ENCODE results near the gene RASA4B. TPM values are rescaled to one million over a fixed set of nuclear protein-coding genes. Genes with fewer than 3 reads are reported as not detected.
"Not testable (repeated sequence)": the region's sequence is repeated elsewhere in the genome, so short reads cannot be mapped to it uniquely, and the experiment has no call there.

Gene RASA4B
- polyA plus RNA-seq, 1 donor (not counting 4 experiments of a cell fraction or from before 2014, with no cell fraction given), result 0.49 TPM

- H3K4me1 ChIP-seq (ENCODE audit: control insufficient read depth, extremely low read depth, insufficient read depth, low read length), result peaks cover 7% of the 10 kb centered on the region
- FAIRE-seq (no peak), DNase-seq (ENCODE audit: low read depth, low spot score) (no peak)
- H3K27ac ChIP-seq (ENCODE audit: control insufficient read depth, insufficient read depth, low read length), result no peak overlapping the region
- no peaks in the 10 kb centered on the region for H3K27me3 ChIP-seq (ENCODE audit: control insufficient read depth, extremely low read depth, insufficient read depth, low read length)
- H3K79me2 ChIP-seq (ENCODE audit: control insufficient read depth, insufficient read depth, low read length), result no peaks in the 10 kb centered on the region
- H2AFZ ChIP-seq (ENCODE audit: control insufficient read depth, low read length), result no peak overlapping the region
- H3K36me3 ChIP-seq (ENCODE audit: control insufficient read depth in 2 of 2, extremely low read depth in 1 of 2, insufficient read depth in 2 of 2, low read length in 2 of 2), result peaks cover 4 to 14% of the 10 kb centered on the region in 2 experiments
- H3K9me1 ChIP-seq (ENCODE audit: control insufficient read depth, extremely low read depth, insufficient read depth, low read length), result no peaks in the 10 kb centered on the region
- TF ChIP-seq EZH2 (IDR thresholded peaks at IDR 0.05; ENCODE audit: low read length), result no peak
- TF ChIP-seq CTCF (optimal IDR thresholded peaks at IDR 0.05 in 1 of 3, IDR thresholded peaks at IDR 0.05 in 1 of 3, conservative IDR thresholded peaks at IDR 0.05 in 1 of 3; ENCODE audit: extremely low read depth in 1 of 3, insufficient read depth in 2 of 3, low read length in 3 of 3), result no peak
- no peak overlapping the region for H3K4me2 ChIP-seq (ENCODE audit: control insufficient read depth, extremely low read depth, insufficient read depth, low read depth, low read length)
- no peaks in the 10 kb centered on the region for H3K9me3 ChIP-seq (ENCODE audit: control insufficient read depth, low read depth, low read length)
- no peak overlapping the region for H3K4me3 ChIP-seq (ENCODE audit: control insufficient read depth in 2 of 3, extremely low read depth in 1 of 3, insufficient read depth in 2 of 3, low read depth in 1 of 3, low read length in 3 of 3)
- H3K9ac ChIP-seq (ENCODE audit: control insufficient read depth, extremely low read depth, insufficient read depth, low read length), result no peak overlapping the region
- dilution Hi-C loops (cut with MboI; ENCODE audit: extremely low pct_ligation_motif_present, low sequenced_read_pairs), result no loop called here
- H4K20me1 ChIP-seq (ENCODE audit: control insufficient read depth, extremely low read depth, insufficient read depth, low read length), result no peaks in the 10 kb centered on the region
These were observed 61.2 kb downstream of the RASA4B start for GRCh38 chr7:102456327-102456726.

GRCh38 chr7:102455596-102455995, 62.0 kb downstream of the RASA4B start:
- Histone ChIP-seq H4K20me1 (ENCODE audit: control insufficient read depth, extremely low read depth, insufficient read depth, low read length) (no peaks in the 10 kb centered on the region), H3K4me1 (ENCODE audit: control insufficient read depth, extremely low read depth, insufficient read depth, low read length) (peaks cover 10% of the 10 kb centered on the region), H3K79me2 (ENCODE audit: control insufficient read depth, insufficient read depth, low read length) (no peaks in the 10 kb centered on the region), H3K9me3 (ENCODE audit: control insufficient read depth, low read depth, low read length) (no peaks in the 10 kb centered on the region), H3K27me3 (ENCODE audit: control insufficient read depth, extremely low read depth, insufficient read depth, low read length) (no peaks in the 10 kb centered on the region), H3K36me3 (ENCODE audit: control insufficient read depth in 2 of 2, extremely low read depth in 1 of 2, insufficient read depth in 2 of 2, low read length in 2 of 2) (peaks cover 4 to 14% of the 10 kb centered on the region in 2 experiments), H3K9me1 (ENCODE audit: control insufficient read depth, extremely low read depth, insufficient read depth, low read length) (no peaks in the 10 kb centered on the region), H3K27ac (ENCODE audit: control insufficient read depth, insufficient read depth, low read length) (no peak overlapping the region), H3K9ac (ENCODE audit: control insufficient read depth, extremely low read depth, insufficient read depth, low read length) (no peak overlapping the region), H2AFZ (ENCODE audit: control insufficient read depth, low read length) (no peak overlapping the region), H3K4me2 (ENCODE audit: control insufficient read depth, extremely low read depth, insufficient read depth, low read depth, low read length) (no peak overlapping the region), H3K4me3 (ENCODE audit: control insufficient read depth in 2 of 3, extremely low read depth in 1 of 3, insufficient read depth in 2 of 3, low read depth in 1 of 3, low read length in 3 of 3) (no peak overlapping the region)
- dilution Hi-C loops (cut with MboI; ENCODE audit: extremely low pct_ligation_motif_present, low sequenced_read_pairs), result no loop called here
- TF ChIP-seq EZH2 (IDR thresholded peaks at IDR 0.05; ENCODE audit: low read length) (no peak), CTCF (optimal IDR thresholded peaks at IDR 0.05 in 1 of 3, IDR thresholded peaks at IDR 0.05 in 1 of 3, conservative IDR thresholded peaks at IDR 0.05 in 1 of 3; ENCODE audit: extremely low read depth in 1 of 3, insufficient read depth in 2 of 3, low read length in 3 of 3) (no peak)
- FAIRE-seq (no peak), DNase-seq (ENCODE audit: low read depth, low spot score) (no peak)

GRCh38 chr7:102454932-102455331, 62.6 kb downstream of the RASA4B start:
- H3K36me3 ChIP-seq (ENCODE audit: control insufficient read depth in 2 of 2, extremely low read depth in 1 of 2, insufficient read depth in 2 of 2, low read length in 2 of 2), result peaks cover 4 to 13% of the 10 kb centered on the region in 2 experiments
- FAIRE-seq; H3K9me1 ChIP-seq (ENCODE audit: control insufficient read depth, extremely low read depth, insufficient read depth, low read length); DNase-seq (ENCODE audit: low read depth, low spot score); H3K79me2 ChIP-seq (ENCODE audit: control insufficient read depth, insufficient read depth, low read length); H3K9me3 ChIP-seq (ENCODE audit: control insufficient read depth, low read depth, low read length); H4K20me1 ChIP-seq (ENCODE audit: control insufficient read depth, extremely low read depth, insufficient read depth, low read length); H3K27ac ChIP-seq (ENCODE audit: control insufficient read depth, insufficient read depth, low read length); H3K4me2 ChIP-seq (ENCODE audit: control insufficient read depth, extremely low read depth, insufficient read depth, low read depth, low read length); H3K27me3 ChIP-seq (ENCODE audit: control insufficient read depth, extremely low read depth, insufficient read depth, low read length); H2AFZ ChIP-seq (ENCODE audit: control insufficient read depth, low read length); H3K4me3 ChIP-seq (ENCODE audit: control insufficient read depth in 2 of 3, extremely low read depth in 1 of 3, insufficient read depth in 2 of 3, low read depth in 1 of 3, low read length in 3 of 3); dilution Hi-C loops (cut with MboI; ENCODE audit: extremely low pct_ligation_motif_present, low sequenced_read_pairs); H3K9ac ChIP-seq (ENCODE audit: control insufficient read depth, extremely low read depth, insufficient read depth, low read length): not testable (repeated sequence)
- H3K4me1 ChIP-seq (ENCODE audit: control insufficient read depth, extremely low read depth, insufficient read depth, low read length), result peaks cover 10% of the 10 kb centered on the region
